IMR-90 (cell line): ENCODE measurements around the gene LYRM4. TPM values are rescaled to one million over a fixed set of nuclear protein-coding genes. Genes with fewer than 3 reads are reported as not detected.
A peak's percentile ranks its signal among the peaks of the same experiment; 100 is the strongest.

Experiments used
- ATAC-seq: fragments of 200-7000 bp; cut with Tn5 transposase; 2 replicates; pipeline ENCODE4 v1.9.1; 2020; ENCODE audit warnings: low read depth, mild to moderate bottlenecking, moderate library complexity
- BruUV-seq: library from RNA; stranded (reverse); fragments of 400-500 nt; replicated peaks from 2 replicates; lab custom pipeline; 2021; lab: Mats Ljungman, UMichigan
- CTCF ChIA-PET: fragments of 300-600 bp; formaldehyde crosslinking; extraction: SDS; loops from one replicate; lab custom pipeline; 2021; ENCODE audit warnings: antibody characterized with exemption; lab: Yijun Ruan, JAX
- POLR2A ChIA-PET: fragments of 300-600 bp; sonication (Branson Sonifier 250); formaldehyde crosslinking; loops from one replicate; lab custom pipeline; 2022; ENCODE audit warnings: antibody characterized with exemption; ENCODE audit not compliant: unreplicated experiment; lab: Charles Lee
- DNase-seq: peaks from one replicate; pipeline ENCODE4 v3.0.0; 2013
- H2AFZ ChIP-seq: replicated peaks from 2 replicates; pipeline ENCODE3; 2013; ENCODE audit warnings: low read length, mild to moderate bottlenecking; ENCODE audit not compliant: poor library complexity
- H2AK5ac ChIP-seq: 2 replicates; pipeline ENCODE4 v1.6.1; 2013; ENCODE audit warnings: low read depth, low read length, inconsistent platforms
- H2AK9ac ChIP-seq: replicated peaks from 2 replicates; pipeline ENCODE3; 2013; ENCODE audit warnings: mild to moderate bottlenecking, low read depth, low read length, moderate library complexity; ENCODE audit not compliant: poor library complexity
- H2BK120ac ChIP-seq: 2 replicates; pipeline ENCODE4 v1.6.1; 2013; ENCODE audit warnings: low read depth, low read length, inconsistent platforms
- H2BK15ac ChIP-seq: 3 replicates; pipeline ENCODE4 v1.6.1; 2013; ENCODE audit warnings: low read depth, low read length, inconsistent platforms
- H2BK20ac ChIP-seq: 2 replicates; pipeline ENCODE4 v1.6.1; 2013; ENCODE audit warnings: low read depth, mild to moderate bottlenecking, inconsistent platforms, low read length, moderate library complexity
- H2BK5ac ChIP-seq: 2 replicates; pipeline ENCODE4 v1.6.1; 2013; ENCODE audit warnings: mild to moderate bottlenecking, low read depth, low read length, inconsistent platforms; ENCODE audit not compliant: poor library complexity, severe bottlenecking
- H3K14ac ChIP-seq: replicated peaks from 2 replicates; pipeline ENCODE4 v1.6.1; 2013; ENCODE audit warnings: low read depth, low read length, inconsistent platforms
- H3K18ac ChIP-seq: 2 replicates; pipeline ENCODE4 v1.6.1; 2013; ENCODE audit warnings: low read depth, low read length, control low read depth
- H3K23ac ChIP-seq: 2 replicates; pipeline ENCODE4 v1.6.1; 2013; ENCODE audit warnings: low read depth, low read length, inconsistent platforms
- H3K27ac ChIP-seq: 2 replicates; pipeline ENCODE4 v1.5.1; 2013; ENCODE audit warnings: mild to moderate bottlenecking, control low read depth, low read length; ENCODE audit not compliant: insufficient read depth
- H3K27me3 ChIP-seq: 2 replicates; pipeline ENCODE4 v1.6.1; 2013; ENCODE audit warnings: low read length; ENCODE audit not compliant: control insufficient read depth, insufficient read depth
- H3K36me3 ChIP-seq: 2 replicates; pipeline ENCODE4 v1.6.1; 2013; ENCODE audit warnings: low read length, mixed read lengths; ENCODE audit not compliant: control insufficient read depth, insufficient read depth
- H3K4ac ChIP-seq: 2 replicates; pipeline ENCODE4 v1.6.1; 2013; ENCODE audit warnings: low read depth, low read length, inconsistent platforms
- H3K4me1 ChIP-seq: 2 replicates; pipeline ENCODE4 v1.6.1; 2013; ENCODE audit warnings: low read length, mixed read lengths; ENCODE audit not compliant: control insufficient read depth, insufficient read depth
- H3K4me2 ChIP-seq: 2 replicates; pipeline ENCODE4 v1.6.1; 2013; ENCODE audit warnings: low read depth, mild to moderate bottlenecking, control low read depth, low read length, moderate library complexity
- H3K4me3 ChIP-seq: 2 replicates; pipeline ENCODE4 v1.5.1; 2013; ENCODE audit warnings: low read depth, mild to moderate bottlenecking, control low read depth, low read length, moderate library complexity; ENCODE audit not compliant: insufficient read depth
- H3K56ac ChIP-seq: 2 replicates; pipeline ENCODE4 v1.6.1; 2013; ENCODE audit warnings: low read length, inconsistent platforms; ENCODE audit not compliant: insufficient read depth; ENCODE audit errors: extremely low read depth
- H3K79me1 ChIP-seq, 2 experiments: 2 replicates each; pipeline ENCODE4 v1.6.1; 2013; ENCODE audit warnings: low read length in 2 of 2, inconsistent platforms in 1 of 2, low read depth in 1 of 2
- H3K9ac ChIP-seq: 2 replicates; pipeline ENCODE4 v1.6.1; 2013; ENCODE audit warnings: low read depth, low read length, control low read depth
- H3K9me1 ChIP-seq: 2 replicates; pipeline ENCODE4 v1.6.1; 2013; ENCODE audit warnings: low read length, inconsistent platforms; ENCODE audit not compliant: insufficient read depth
- H3K9me3 ChIP-seq: 2 replicates; pipeline ENCODE4 v1.6.1; 2013; ENCODE audit warnings: low read length; ENCODE audit not compliant: control insufficient read depth, insufficient read depth
- H4K20me1 ChIP-seq: 2 replicates; pipeline ENCODE4 v1.6.1; 2013; ENCODE audit warnings: low read length, inconsistent platforms; ENCODE audit not compliant: insufficient read depth
- H4K5ac ChIP-seq: 2 replicates; pipeline ENCODE4 v1.6.1; 2013; ENCODE audit warnings: mild to moderate bottlenecking, low read depth, low read length, control low read depth
- H4K8ac ChIP-seq, 2 experiments: 2 replicates each; pipeline ENCODE4 v1.6.1; 2013; ENCODE audit warnings: low read depth in 2 of 2, low read length in 2 of 2, control low read depth in 1 of 2, inconsistent platforms in 1 of 2
- H4K91ac ChIP-seq: 2 replicates; pipeline ENCODE4 v1.6.1; 2013; ENCODE audit warnings: low read depth, low read length, inconsistent platforms; ENCODE audit not compliant: insufficient read depth
- BHLHE40 ChIP-seq: fragments of 150-350 bp; IDR thresholded peaks from 2 replicates; pipeline ENCODE4 v1.6.1; 2016; ENCODE audit warnings: mild to moderate bottlenecking, low read depth, low read length
- CEBPB ChIP-seq: IDR thresholded peaks from 2 replicates; pipeline ENCODE4 v1.6.1; 2012; ENCODE audit warnings: low read depth, low read length, improper control_type of control experiment
- CHD1 ChIP-seq: IDR thresholded peaks from 2 replicates; pipeline ENCODE4 v1.6.1; 2012; ENCODE audit warnings: low read depth, low read length, improper control_type of control experiment
- MAZ ChIP-seq: IDR thresholded peaks from 2 replicates; pipeline ENCODE4 v1.6.1; 2012; ENCODE audit warnings: low read depth, mild to moderate bottlenecking, low read length, improper control_type of control experiment, moderate library complexity, borderline replicate concordance
- MXI1 ChIP-seq: IDR thresholded peaks from 2 replicates; pipeline ENCODE4 v1.6.1; 2012; ENCODE audit warnings: low read depth, mild to moderate bottlenecking, low read length, moderate library complexity, borderline replicate concordance
- NFE2L2 ChIP-seq: fragments of 150-350 bp; IDR thresholded peaks from 2 replicates; pipeline ENCODE4 v1.6.1; 2016; ENCODE audit warnings: low read depth, mild to moderate bottlenecking, low read length
- POLR2A ChIP-seq: IDR thresholded peaks from 2 replicates; pipeline ENCODE4 v1.6.1; 2012; ENCODE audit warnings: mild to moderate bottlenecking, low read depth, low read length
- WGBS, 2 experiments: methylation state at CpG; one replicate each; pipeline versions ENCODE4 v1.1.5 to v1.1.7; 2013; ENCODE audit warnings: missing lambda C conversion rate in 2 of 2; ENCODE audit not compliant: insufficient read length in 1 of 2; ENCODE audit errors: extremely low coverage in 2 of 2; 5-methylcytosine and 5-hydroxymethylcytosine counted together
- dilution Hi-C: fragments of 300-500 bp; cut with HindIII; formaldehyde crosslinking; loops from one replicate; pipeline ENCODE4 v1.14.3; 2018; ENCODE audit warnings: low sequenced_read_pairs; ENCODE audit not compliant: unreplicated experiment
- in situ Hi-C: fragments of 300-500 bp; cut with MboI; formaldehyde crosslinking; loops from 3 replicates; pipeline ENCODE4 v1.14.3; 2019; ENCODE audit warnings: low sequenced_read_pairs, inconsistent platforms, mixed read lengths
- intact Hi-C: fragments of 100-400 bp; cut with micrococcal nuclease; formaldehyde crosslinking; loops from 2 replicates; pipeline ENCODE4 v1.10.0; 2022
- polyA plus RNA-seq, 3 experiments: library from polyadenylated mRNA; depleted of rRNA; stranded (reverse); fragments of >200 nt; gene quantifications; 2 replicates each; pipeline ENCODE4 v1.2.3, GENCODE V29; 2012; ENCODE audit warnings: low replicate concordance in 1 of 3
- total RNA-seq: library from RNA; depleted of rRNA; stranded (reverse); fragments of >200 nt; gene quantifications from 2 replicates; pipeline ENCODE4 v1.2.3, GENCODE V29; 2012

The LYRM4 gene
- total and polyA plus RNA-seq, 2 of the 4 experiments (the other 2 are of a cell fraction), result 11.5 to 26.6 TPM

DNA sequence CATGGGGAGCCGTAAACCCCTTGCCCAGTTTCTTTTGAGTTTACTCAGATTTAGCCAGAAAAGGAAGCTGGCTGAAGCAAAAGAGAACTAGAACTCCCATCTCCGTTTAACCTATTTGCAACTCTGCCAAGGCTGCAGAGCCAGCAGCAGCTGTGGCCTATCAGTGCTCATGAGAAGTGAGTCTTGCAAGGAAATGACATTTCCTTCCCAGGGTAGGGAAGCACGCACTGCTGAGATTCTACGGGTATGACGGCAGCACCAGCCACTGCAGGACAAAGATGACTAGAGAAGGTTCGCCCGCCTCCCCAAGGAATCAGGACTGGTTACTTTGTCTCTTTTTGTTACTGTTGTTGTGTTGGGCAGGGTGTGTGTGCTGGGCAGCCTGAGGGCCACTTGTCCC lies 128.0 kb downstream of the LYRM4 start:
- H4K20me1 ChIP-seq, result no peaks in the 10 kb centered on the region
- peak overlapping the region; percentile 88 for H3K18ac ChIP-seq
- peak overlapping the region; percentile 83 for H3K4me2 ChIP-seq
- peak overlapping the region; percentile 65 for H4K5ac ChIP-seq
- H3K36me3 ChIP-seq, result no peaks in the 10 kb centered on the region
- peak overlapping the region; percentile 27; the same call in 1 of the 3 replicates for H2BK15ac ChIP-seq
- H2BK5ac ChIP-seq, result peak overlapping the region; percentile 68
- ATAC-seq (peak; percentile 98), DNase-seq (peak; percentile 98)
- 0 out of 2 replicates have a peak overlapping the region, but pooled peaks have one; percentile 8 for H3K14ac ChIP-seq
- peak overlapping the region; percentile 34; the same call in 1 of the 2 replicates for H4K91ac ChIP-seq
- ChIA-PET CTCF (interaction anchor here (0.6 to 1.4 kb wide), 4 partner anchors 11 to 49 kb away, joined by 3 to 5 read pairs (median 3); no protein-coding TSS in a partner anchor), POLR2A (interaction anchor here (0.5 kb wide), 1 partner anchor 1416 kb away, joined by 3 read pairs; no protein-coding TSS in a partner anchor)
- dilution Hi-C loops, result no loop called here
- H3K9ac ChIP-seq, result peak overlapping the region; percentile 67
- H3K27me3 ChIP-seq, result no peaks in the 10 kb centered on the region
- BruUV-seq, result no TSS peak
- no peak overlapping the region for H2AK9ac ChIP-seq
- H3K79me1 ChIP-seq, result no peaks in the 10 kb centered on the region
- WGBS, 2 experiments, result 0% methylated on average over 1 of the region's 7 CpGs; no CpG with 5 or more reads in 1 of the 2 experiments
- no peaks in the 10 kb centered on the region for H3K9me1 ChIP-seq
- H3K27ac ChIP-seq, result peak overlapping the region; percentile 85
- H4K8ac ChIP-seq, result peak overlapping the region; percentile 49 to 71; a peak in 3 of 4 replicates
- no peaks in the 10 kb centered on the region for H3K9me3 ChIP-seq
- H3K4me1 ChIP-seq, result peaks cover 6% of the 10 kb centered on the region
- in situ Hi-C loops, result no loop called here
- peak overlapping the region; percentile 71 for H2BK120ac ChIP-seq
- TF ChIP-seq POLR2A (peak; percentile 35; the same call in 1 of the 2 replicates), BHLHE40 (peak; percentile 11; the same call in 1 of the 2 replicates), MAZ (peak; percentile 22; the same call in 1 of the 2 replicates), MXI1 (no peak), CEBPB (peak; percentile 43; the same call in 1 of the 2 replicates), NFE2L2 (no peak), CHD1 (no peak)
- H3K4ac ChIP-seq, result peak overlapping the region; percentile 80
- no peak overlapping the region; the same call in 1 of the 2 replicates for H3K56ac ChIP-seq
- H2AK5ac ChIP-seq, result peak overlapping the region; percentile 33; the same call in 1 of the 2 replicates
- H2BK20ac ChIP-seq, result peak overlapping the region; percentile 63; the same call in 1 of the 2 replicates
- intact Hi-C loops, result no loop called here
- peak overlapping the region; percentile 19; the same call in 1 of the 2 replicates for H3K4me3 ChIP-seq
- peak overlapping the region; percentile 46; the same call in 1 of the 2 replicates for H3K23ac ChIP-seq
- peak overlapping the region; percentile 54 for H2AFZ ChIP-seq
